Brain microvascular endothelial cell (primary cell): Measurements from ENCODE around the gene BLACAT1.

Source experiments
- DNase-seq: peaks from one replicate; pipeline ENCODE4 v3.0.0-alpha.2; 2020
- H3K27ac ChIP-seq: fragments of 250-450 bp; sonication (Bioruptor Pico); 2 replicates; pipeline ENCODE4 v1.5.1; 2020; ENCODE audit warnings: mild to moderate bottlenecking, moderate library complexity
- H3K27me3 ChIP-seq: fragments of 250-450 bp; sonication (Bioruptor Pico); replicated peaks from 2 replicates; pipeline ENCODE4 v1.5.1; 2020; ENCODE audit warnings: mild to moderate bottlenecking
- H3K36me3 ChIP-seq: fragments of 250-450 bp; sonication (Bioruptor Pico); replicated peaks from 2 replicates; pipeline ENCODE4 v1.5.1; 2020; ENCODE audit warnings: mild to moderate bottlenecking
- H3K4me3 ChIP-seq: 2 replicates; pipeline ENCODE4 v1.5.1; 2011; ENCODE audit warnings: low read depth, mild to moderate bottlenecking, control low read depth, low read length, moderate library complexity
- CTCF ChIP-seq: IDR thresholded peaks from 2 replicates; pipeline ENCODE4 v1.5.1; 2011; ENCODE audit warnings: low read depth, mild to moderate bottlenecking, moderate library complexity, low read length, control low read depth, inconsistent platforms; ENCODE audit errors: missing control alignments
- in situ Hi-C: cut with HindIII; loops from 2 replicates; pipeline ENCODE4 v1.10.0; 2017; ENCODE audit warnings: low sequenced_read_pairs, low pct_ligation_motif_present

Gene BLACAT1

GRCh38 chr1:205500240-205501233 is 44.7 kb upstream of the BLACAT1 start:
- TF ChIP-seq CTCF, result no peak
- Histone ChIP-seq H3K4me3 (no peak overlapping the region), H3K27ac (no peak overlapping the region), H3K27me3 (peaks cover 17% of the 10 kb centered on the region), H3K36me3 (no peaks in the 10 kb centered on the region)
- in situ Hi-C loops, result no loop called here
- no peak for DNase-seq

DNA sequence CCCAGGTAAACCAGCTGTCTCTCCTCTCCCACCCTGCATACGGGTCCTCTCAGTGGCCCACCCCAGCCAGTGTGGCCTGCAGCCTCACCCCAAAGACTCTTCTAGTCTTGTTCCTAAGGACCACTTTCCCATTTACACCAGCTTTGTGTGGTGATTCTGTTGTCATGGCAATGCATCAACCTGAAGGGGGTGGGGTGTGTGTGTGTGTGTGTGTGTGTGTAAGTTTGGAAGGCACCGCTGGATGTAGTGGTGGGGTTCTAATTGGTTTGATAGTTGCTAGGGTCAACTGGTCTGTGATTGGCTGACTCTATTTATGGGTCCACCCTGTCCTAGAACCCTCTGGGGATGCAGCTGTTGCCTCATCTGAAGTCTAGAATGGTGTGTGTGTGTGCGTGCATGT is 43.9 kb upstream of the BLACAT1 start:
- H3K27ac ChIP-seq, result no peak overlapping the region
- H3K36me3 ChIP-seq, result no peaks in the 10 kb centered on the region
- H3K27me3 ChIP-seq, result peaks cover 12% of the 10 kb centered on the region
- no peak for TF ChIP-seq CTCF
- in situ Hi-C loops, result no loop called here
- no peak overlapping the region for H3K4me3 ChIP-seq
- no peak for DNase-seq

DNA sequence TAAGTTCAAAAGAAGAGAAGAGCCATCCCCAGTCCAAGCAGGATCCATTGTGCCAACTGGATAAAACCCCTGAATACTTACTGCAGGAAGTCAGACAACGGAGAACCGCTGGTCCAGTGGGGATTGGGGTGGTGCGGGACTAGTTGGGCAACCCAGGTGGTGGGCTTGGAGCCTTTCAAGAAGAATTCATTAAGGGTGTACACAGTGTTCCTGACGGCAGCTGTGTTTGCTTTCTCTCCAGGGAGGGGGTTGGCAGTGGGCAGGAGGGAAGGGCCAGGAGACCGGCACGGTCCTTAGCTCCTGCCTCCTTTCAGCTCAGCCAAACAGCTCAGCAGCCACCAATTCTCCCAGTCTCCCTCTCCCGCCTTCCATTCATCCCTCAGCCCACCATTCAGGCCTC is 41.5 kb upstream of the BLACAT1 start:
- H3K27me3 ChIP-seq, result peaks cover 7% of the 10 kb centered on the region
- H3K4me3 ChIP-seq, result no peak overlapping the region
- no peak for DNase-seq
- TF ChIP-seq CTCF, result no peak
- H3K36me3 ChIP-seq, result no peaks in the 10 kb centered on the region
- in situ Hi-C loops, result no loop called here
- no peak overlapping the region for H3K27ac ChIP-seq

GRCh38 chr1:205496661-205497060 is 40.8 kb upstream of the BLACAT1 start:
- H3K27me3 ChIP-seq, result peaks cover 13% of the 10 kb centered on the region
- no peak for TF ChIP-seq CTCF
- in situ Hi-C loops, result no loop called here
- no peak for DNase-seq
- H3K4me3 ChIP-seq, result no peak overlapping the region
- no peaks in the 10 kb centered on the region for H3K36me3 ChIP-seq
- no peak overlapping the region for H3K27ac ChIP-seq

DNA sequence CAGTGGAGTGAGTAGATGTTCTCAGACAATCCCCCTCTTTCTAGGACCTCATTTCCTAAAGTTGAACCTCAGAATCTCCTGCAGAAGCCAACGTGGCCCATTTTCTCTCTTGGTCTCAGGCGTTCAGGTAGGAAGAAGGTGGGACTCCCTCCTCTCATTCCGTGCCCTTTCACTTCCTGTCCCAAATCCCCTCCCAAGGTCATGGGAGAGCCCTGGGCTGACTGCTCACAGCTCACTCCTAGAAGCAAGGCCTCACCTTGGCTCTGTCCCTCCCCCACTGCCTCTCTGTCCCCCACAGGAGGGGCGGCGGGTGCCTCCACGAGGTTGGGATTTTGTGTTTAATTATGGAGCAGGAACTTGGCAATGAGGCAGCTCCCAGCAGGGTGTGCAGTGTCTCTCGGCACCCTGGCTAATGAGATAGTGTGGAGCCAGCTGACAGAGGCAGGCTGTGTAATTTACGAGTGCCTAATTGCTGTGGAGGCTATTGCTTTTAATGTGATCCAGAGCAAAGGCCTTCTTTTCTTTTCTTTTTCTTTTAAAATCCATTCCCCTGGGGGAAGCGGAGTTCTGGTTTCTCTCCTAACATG is 39.5 kb upstream of the BLACAT1 start:
- Histone ChIP-seq H3K27ac (no peak overlapping the region), H3K36me3 (no peaks in the 10 kb centered on the region)
- in situ Hi-C loops, result no loop called here

More for the DNA sequence above, 39.5 kb upstream of the BLACAT1 start:
- DNase-seq, result no peak
- Histone ChIP-seq H3K27me3 (peaks cover 18% of the 10 kb centered on the region), H3K4me3 (no peak overlapping the region)
- no peak for TF ChIP-seq CTCF
